Astrocyte of the spinal cord (primary cell): ENCODE measurements around the gene IKZF3.
"Not testable (repeated sequence)": the region's sequence is repeated elsewhere in the genome, so short reads cannot be mapped to it uniquely, and the experiment has no call there.

Experiments used
- DNase-seq: peaks from one replicate; pipeline ENCODE4 v3.0.0; 2011; ENCODE audit warnings: low read depth, low spot score
- H3K4me3 ChIP-seq: 2 replicates; pipeline ENCODE4 v1.5.1; 2011; ENCODE audit warnings: low read depth, mild to moderate bottlenecking, low read length, moderate library complexity
- CTCF ChIP-seq: IDR thresholded peaks from 2 replicates; pipeline ENCODE4 v1.5.1; 2012; ENCODE audit warnings: low read depth, mild to moderate bottlenecking, low read length, inconsistent platforms
- in situ Hi-C: cut with HindIII; loops from 2 replicates; pipeline ENCODE4 v1.10.0; 2017; ENCODE audit warnings: low sequenced_read_pairs

The IKZF3 gene

GRCh38 chr17:39715375-39716072 lies 148.6 kb downstream of the IKZF3 start:
- no peak for TF ChIP-seq CTCF
- no peak for DNase-seq
- in situ Hi-C loops: no loop called here
- no peak overlapping the region for H3K4me3 ChIP-seq

GRCh38 chr17:39714234-39714633 lies 149.9 kb downstream of the IKZF3 start:
- in situ Hi-C loops: no loop called here
- TF ChIP-seq CTCF: no peak
- no peak overlapping the region for H3K4me3 ChIP-seq
- no peak for DNase-seq

- no peak for TF ChIP-seq CTCF
- in situ Hi-C loops: no loop called here
- no peak overlapping the region for H3K4me3 ChIP-seq
- no peak for DNase-seq
Observed at GRCh38 chr17:39711851-39712250, 152.3 kb downstream of the IKZF3 start.

- in situ Hi-C loops, DNase-seq: not testable (repeated sequence)
Observed at GRCh38 chr17:39711071-39711470, 153.0 kb downstream of the IKZF3 start.

GRCh38 chr17:39709998-39710964 lies 153.8 kb downstream of the IKZF3 start:
- TF ChIP-seq CTCF: no peak
- H3K4me3 ChIP-seq: no peak overlapping the region
- no peak for DNase-seq
- in situ Hi-C loops: no loop called here

More at GRCh38 chr17:39711071-39711470, 153.0 kb downstream of the IKZF3 start:
- not testable (repeated sequence) for H3K4me3 ChIP-seq

- H3K4me3 ChIP-seq: no peak overlapping the region
- in situ Hi-C loops: no loop called here
- DNase-seq: no peak
- no peak for TF ChIP-seq CTCF
Observed at GRCh38 chr17:39709319-39709997, 154.7 kb downstream of the IKZF3 start.
